ENCODE data around the gene LGI2. TPM values are rescaled to one million over a fixed set of nuclear protein-coding genes. Genes with fewer than 3 reads are reported as not detected.
"Not testable (repeated sequence)": the region's sequence is repeated elsewhere in the genome, so short reads cannot be mapped to it uniquely, and the experiment has no call there.

Gene LGI2
- total RNA-seq, 1 experiment from 2014 or later = 12.2 TPM

DNA sequence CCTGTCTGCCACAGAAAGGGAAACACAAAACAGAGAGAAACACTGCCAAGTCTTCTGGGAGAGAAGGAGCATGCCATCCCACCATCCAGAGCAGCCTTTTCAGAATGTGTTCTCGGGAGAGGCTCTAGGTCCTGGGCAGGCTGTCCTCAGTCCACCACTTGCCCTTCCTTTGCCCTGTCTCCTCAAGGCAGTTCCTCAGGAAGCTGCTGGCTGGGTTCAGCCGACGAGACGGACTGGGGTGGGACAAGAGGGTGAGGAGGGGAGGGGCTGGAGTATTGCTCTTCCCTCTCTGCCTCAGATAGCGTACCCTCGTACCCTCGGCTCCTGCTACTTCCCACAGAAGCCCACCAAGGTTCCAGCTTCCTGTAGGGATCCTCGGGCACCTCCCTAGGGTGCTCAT, 26.6 kb upstream of the LGI2 start (continued):
- TF ChIP-seq ZBTB43 (CRISPR knock-in tag; IDR thresholded peaks at IDR 0.05) (no peak), TEAD4 (CRISPR knock-in tag; IDR thresholded peaks at IDR 0.05) (no peak), TP53 (CRISPR knock-in tag; IDR thresholded peaks at IDR 0.05) (no peak), ZNF263 (CRISPR knock-in tag; IDR thresholded peaks at IDR 0.05; ENCODE audit: low read depth) (no peak)

GRCh38 chr4:25052037-25052436, 21.3 kb upstream of the LGI2 start:
- H3K27me3 Mint-ChIP-seq (ENCODE audit: low read depth); DNase-seq (ENCODE audit: low spot score); H3K4me3 Mint-ChIP-seq; CTCF ChIA-PET; POLR2A ChIA-PET; ATAC-seq; H3K27ac Mint-ChIP-seq; H3K4me1 Mint-ChIP-seq: not testable (repeated sequence)
- peaks cover 21% of the 10 kb centered on the region for H3K36me3 Mint-ChIP-seq
- H3K9me3 Mint-ChIP-seq = peaks cover 40% of the 10 kb centered on the region

DNA sequence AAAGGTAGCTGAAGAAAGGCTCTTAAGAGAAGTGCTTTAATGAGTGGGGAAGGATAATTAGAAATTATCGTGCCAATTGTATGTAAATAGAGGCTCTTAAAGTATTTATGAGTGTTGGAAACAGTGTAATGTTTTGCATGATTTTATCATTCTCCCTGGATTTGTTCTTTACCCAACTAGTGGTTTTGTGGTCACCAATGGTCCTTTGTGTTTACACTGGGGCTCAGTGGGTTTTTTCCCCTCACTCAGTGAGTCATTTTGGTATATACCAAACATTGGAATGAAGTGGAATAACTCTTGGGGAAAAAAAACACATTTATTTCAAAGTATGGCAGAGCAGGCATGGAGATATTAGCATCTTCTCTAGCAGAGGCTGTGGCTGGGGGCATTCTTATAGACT, 20.8 kb upstream of the LGI2 start:
- Mint-ChIP-seq H3K27ac (no peak overlapping the region), H3K36me3 (peaks cover 21% of the 10 kb centered on the region), H3K4me3 (no peak overlapping the region), H3K4me1 (no peaks in the 10 kb centered on the region), H3K27me3 (ENCODE audit: low read depth) (peaks cover 3% of the 10 kb centered on the region; the same call in 1 of the 2 replicates), H3K9me3 (peaks cover 40% of the 10 kb centered on the region)
- POLR2A ChIA-PET = no interaction called here
- no peak for TF ChIP-seq CDX4 (CRISPR knock-in tag; IDR thresholded peaks at IDR 0.05; ENCODE audit: borderline replicate concordance)
- TF ChIP-seq, protein P1, sequence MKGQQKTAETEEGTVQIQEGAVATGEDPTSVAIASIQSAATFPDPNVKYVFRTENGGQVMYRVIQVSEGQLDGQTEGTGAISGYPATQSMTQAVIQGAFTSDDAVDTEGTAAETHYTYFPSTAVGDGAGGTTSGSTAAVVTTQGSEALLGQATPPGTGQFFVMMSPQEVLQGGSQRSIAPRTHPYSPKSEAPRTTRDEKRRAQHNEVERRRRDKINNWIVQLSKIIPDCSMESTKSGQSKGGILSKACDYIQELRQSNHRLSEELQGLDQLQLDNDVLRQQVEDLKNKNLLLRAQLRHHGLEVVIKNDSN (CRISPR knock-in tag; IDR thresholded peaks at IDR 0.05) = no peak
- TF ChIP-seq ZNF512 (CRISPR knock-in tag; IDR thresholded peaks at IDR 0.05; ENCODE audit: borderline replicate concordance) = no peak
- no peak for TF ChIP-seq MAX (CRISPR knock-in tag; IDR thresholded peaks at IDR 0.05)
- TF ChIP-seq NFYB (CRISPR knock-in tag; conservative IDR thresholded peaks at IDR 0.05; ENCODE audit: low read depth) = no peak
- no peak for TF ChIP-seq RELA (CRISPR knock-in tag; IDR thresholded peaks at IDR 0.05; ENCODE audit: borderline replicate concordance)
- TF ChIP-seq ATF2 (CRISPR knock-in tag; IDR thresholded peaks at IDR 0.05; ENCODE audit: borderline replicate concordance, low read depth) = no peak
- TF ChIP-seq, protein P2, sequence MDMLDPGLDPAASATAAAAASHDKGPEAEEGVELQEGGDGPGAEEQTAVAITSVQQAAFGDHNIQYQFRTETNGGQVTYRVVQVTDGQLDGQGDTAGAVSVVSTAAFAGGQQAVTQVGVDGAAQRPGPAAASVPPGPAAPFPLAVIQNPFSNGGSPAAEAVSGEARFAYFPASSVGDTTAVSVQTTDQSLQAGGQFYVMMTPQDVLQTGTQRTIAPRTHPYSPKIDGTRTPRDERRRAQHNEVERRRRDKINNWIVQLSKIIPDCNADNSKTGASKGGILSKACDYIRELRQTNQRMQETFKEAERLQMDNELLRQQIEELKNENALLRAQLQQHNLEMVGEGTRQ (CRISPR knock-in tag; IDR thresholded peaks at IDR 0.05) = no peak
- DNase-seq (ENCODE audit: low spot score) = no peak
- no peak for ATAC-seq
- CTCF ChIA-PET = no interaction called here

DNA sequence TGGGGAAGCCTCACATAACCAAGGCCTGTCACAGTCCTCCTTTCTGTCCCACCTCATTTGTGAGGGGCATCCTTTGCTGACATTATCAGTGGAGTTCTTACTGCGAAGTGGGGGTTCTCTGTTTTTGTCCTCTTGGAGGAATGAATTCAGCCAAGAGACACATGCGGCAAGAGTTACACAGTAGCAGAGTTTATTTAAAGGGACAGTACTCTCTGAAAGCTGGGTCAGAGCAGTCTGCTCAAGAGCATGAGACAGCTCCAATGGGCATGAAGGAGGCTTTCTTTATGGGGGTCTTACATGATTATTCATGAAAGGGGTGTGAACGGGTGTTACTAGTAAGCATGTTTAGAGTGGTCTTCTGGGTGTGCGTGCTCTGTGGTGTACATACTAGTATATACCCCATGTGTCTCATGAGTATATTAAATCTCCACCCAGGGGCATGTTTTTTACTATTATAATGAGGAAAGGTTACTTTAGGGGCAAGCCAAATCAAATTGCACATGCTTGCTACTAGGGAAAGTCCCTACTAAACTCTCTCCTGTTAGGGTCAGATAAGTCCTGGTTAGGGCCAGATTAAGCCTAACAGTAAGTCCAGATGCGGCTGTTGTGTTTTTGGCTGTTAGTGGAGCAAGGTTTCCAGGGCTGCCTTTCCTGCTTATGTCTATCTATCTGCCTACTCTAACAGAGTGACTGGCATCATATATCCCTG, 19.8 kb upstream of the LGI2 start:
- POLR2A ChIA-PET = no interaction called here
- TF ChIP-seq, protein P3, sequence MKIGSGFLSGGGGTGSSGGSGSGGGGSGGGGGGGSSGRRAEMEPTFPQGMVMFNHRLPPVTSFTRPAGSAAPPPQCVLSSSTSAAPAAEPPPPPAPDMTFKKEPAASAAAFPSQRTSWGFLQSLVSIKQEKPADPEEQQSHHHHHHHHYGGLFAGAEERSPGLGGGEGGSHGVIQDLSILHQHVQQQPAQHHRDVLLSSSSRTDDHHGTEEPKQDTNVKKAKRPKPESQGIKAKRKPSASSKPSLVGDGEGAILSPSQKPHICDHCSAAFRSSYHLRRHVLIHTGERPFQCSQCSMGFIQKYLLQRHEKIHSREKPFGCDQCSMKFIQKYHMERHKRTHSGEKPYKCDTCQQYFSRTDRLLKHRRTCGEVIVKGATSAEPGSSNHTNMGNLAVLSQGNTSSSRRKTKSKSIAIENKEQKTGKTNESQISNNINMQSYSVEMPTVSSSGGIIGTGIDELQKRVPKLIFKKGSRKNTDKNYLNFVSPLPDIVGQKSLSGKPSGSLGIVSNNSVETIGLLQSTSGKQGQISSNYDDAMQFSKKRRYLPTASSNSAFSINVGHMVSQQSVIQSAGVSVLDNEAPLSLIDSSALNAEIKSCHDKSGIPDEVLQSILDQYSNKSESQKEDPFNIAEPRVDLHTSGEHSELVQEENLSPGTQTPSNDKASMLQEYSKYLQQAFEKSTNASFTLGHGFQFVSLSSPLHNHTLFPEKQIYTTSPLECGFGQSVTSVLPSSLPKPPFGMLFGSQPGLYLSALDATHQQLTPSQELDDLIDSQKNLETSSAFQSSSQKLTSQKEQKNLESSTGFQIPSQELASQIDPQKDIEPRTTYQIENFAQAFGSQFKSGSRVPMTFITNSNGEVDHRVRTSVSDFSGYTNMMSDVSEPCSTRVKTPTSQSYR (CRISPR knock-in tag; IDR thresholded peaks at IDR 0.05) = no peak
- TF ChIP-seq TCF7 (CRISPR knock-in tag; IDR thresholded peaks at IDR 0.05; ENCODE audit: low read depth) = no peak
- TF ChIP-seq ZNF138 (CRISPR knock-in tag; conservative IDR thresholded peaks at IDR 0.05) = no peak
- TF ChIP-seq ZNF219 (CRISPR knock-in tag; IDR thresholded peaks at IDR 0.05; ENCODE audit: borderline replicate concordance) = no peak
- no peak for TF ChIP-seq HMGXB4 (CRISPR knock-in tag; IDR thresholded peaks at IDR 0.05)

More for the DNA sequence above, 19.8 kb upstream of the LGI2 start:
- H3K27me3 Mint-ChIP-seq (ENCODE audit: low read depth) = peaks cover 3% of the 10 kb centered on the region; the same call in 1 of the 2 replicates
- peaks cover 40% of the 10 kb centered on the region for H3K9me3 Mint-ChIP-seq
- CTCF ChIA-PET = no interaction called here
- no peaks in the 10 kb centered on the region for H3K4me1 Mint-ChIP-seq
- peaks cover 21% of the 10 kb centered on the region for H3K36me3 Mint-ChIP-seq
- no peak for ATAC-seq
- no peak overlapping the region for H3K27ac Mint-ChIP-seq
- H3K4me3 Mint-ChIP-seq = no peak overlapping the region
- DNase-seq (ENCODE audit: low spot score) = no peak
